WI38 (cell line): ENCODE data around the gene RFX4.
A peak's percentile ranks its signal among the peaks of the same experiment; 100 is the strongest.

Experiments
- H3K4me3 ChIP-seq: 2 replicates; pipeline ENCODE4 v1.5.1; 2011; ENCODE audit warnings: low read depth, mild to moderate bottlenecking, control low read depth, low read length
- CTCF ChIP-seq: IDR thresholded peaks from 2 replicates; pipeline ENCODE4 v1.5.1; 2012; ENCODE audit warnings: low read depth, mild to moderate bottlenecking, control low read depth, low read length

Gene RFX4

GRCh38 chr12:106767206-106767605, 184.4 kb downstream of the RFX4 start:
- TF ChIP-seq CTCF, result no peak
- no peak overlapping the region for H3K4me3 ChIP-seq

- no peak for TF ChIP-seq CTCF
- H3K4me3 ChIP-seq, result no peak overlapping the region
Observed at GRCh38 chr12:106767954-106768822, 185.4 kb downstream of the RFX4 start.

GRCh38 chr12:106769078-106769477, 186.3 kb downstream of the RFX4 start:
- no peak for TF ChIP-seq CTCF
- H3K4me3 ChIP-seq, result no peak overlapping the region

GRCh38 chr12:106769546-106769945, 186.7 kb downstream of the RFX4 start:
- no peak for TF ChIP-seq CTCF
- H3K4me3 ChIP-seq, result no peak overlapping the region

GRCh38 chr12:106771425-106771824, 188.6 kb downstream of the RFX4 start:
- no peak overlapping the region for H3K4me3 ChIP-seq
- TF ChIP-seq CTCF, result no peak

- peak overlapping the region; percentile 96 for H3K4me3 ChIP-seq
Observed at GRCh38 chr12:106773286-106774004, 190.6 kb downstream of the RFX4 start.

More at GRCh38 chr12:106773286-106774004, 190.6 kb downstream of the RFX4 start:
- no peak for TF ChIP-seq CTCF
